GM18505 (cell line): ENCODE results near the gene CTCF.
A peak's percentile ranks its signal among the peaks of the same experiment; 100 is the strongest.

ENCODE experiments used
- ATAC-seq: cut with Tn5 transposase; IDR thresholded peaks from one replicate; pipeline ENCODE4 v1.9.1; 2021; ENCODE audit not compliant: unreplicated experiment
- POLR2A ChIP-seq: IDR thresholded peaks from 4 replicates; pipeline ENCODE4 v1.6.1; 2011; ENCODE audit warnings: borderline replicate concordance; ENCODE audit not compliant: insufficient read depth, insufficient read length; ENCODE audit errors: extremely low read depth

Gene CTCF

DNA sequence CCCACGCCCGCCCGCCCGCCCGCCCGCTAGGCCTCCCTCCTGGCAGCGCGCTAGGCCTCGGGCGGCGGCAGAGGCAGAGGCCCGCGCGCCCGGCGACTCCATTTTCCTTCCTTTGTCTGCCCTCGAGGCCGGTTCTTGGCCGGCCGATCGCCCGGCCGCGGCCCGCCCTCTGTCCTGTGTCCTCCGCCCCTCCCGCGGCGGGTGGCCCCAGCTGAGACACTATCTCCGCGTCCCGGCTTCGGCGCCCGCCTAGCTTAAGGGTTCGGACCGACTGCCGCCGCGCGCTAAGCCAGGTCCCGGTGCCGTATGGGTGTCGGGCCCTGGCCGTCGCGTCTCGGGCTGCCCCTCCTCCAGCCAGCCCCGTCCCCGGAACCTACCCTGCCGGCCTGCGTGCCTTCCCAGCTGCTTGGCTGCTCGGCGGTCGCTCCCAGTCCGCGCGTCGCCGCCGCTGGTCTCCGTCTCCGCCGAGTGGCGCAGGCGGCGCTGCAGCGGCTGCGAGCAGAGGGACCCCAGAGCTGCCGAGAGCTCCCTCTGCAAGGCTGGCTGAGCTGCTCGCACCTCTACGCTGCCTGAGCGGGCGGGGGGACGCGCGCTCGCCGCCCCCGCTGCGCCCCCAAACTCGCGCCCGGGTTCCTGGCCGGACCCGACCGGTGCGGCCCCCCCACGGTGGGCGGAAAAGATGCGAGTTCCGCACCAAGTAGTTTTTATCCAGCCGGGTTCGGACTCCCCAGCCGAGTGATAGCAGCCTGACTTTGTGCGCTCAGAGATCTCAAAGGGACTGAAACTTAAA is 787 bp downstream of the CTCF start:
- ATAC-seq, result peak; percentile 10

GRCh38 chr16:67563708-67564468 is 1.6 kb downstream of the CTCF start:
- ATAC-seq, result no peak
- TF ChIP-seq POLR2A, result no peak

More for the DNA sequence above, 787 bp downstream of the CTCF start:
- peak; percentile 76 for TF ChIP-seq POLR2A

- no peak for TF ChIP-seq POLR2A
- no peak for ATAC-seq
Measured at GRCh38 chr16:67565470-67566100, 3.3 kb downstream of the CTCF start.

DNA sequence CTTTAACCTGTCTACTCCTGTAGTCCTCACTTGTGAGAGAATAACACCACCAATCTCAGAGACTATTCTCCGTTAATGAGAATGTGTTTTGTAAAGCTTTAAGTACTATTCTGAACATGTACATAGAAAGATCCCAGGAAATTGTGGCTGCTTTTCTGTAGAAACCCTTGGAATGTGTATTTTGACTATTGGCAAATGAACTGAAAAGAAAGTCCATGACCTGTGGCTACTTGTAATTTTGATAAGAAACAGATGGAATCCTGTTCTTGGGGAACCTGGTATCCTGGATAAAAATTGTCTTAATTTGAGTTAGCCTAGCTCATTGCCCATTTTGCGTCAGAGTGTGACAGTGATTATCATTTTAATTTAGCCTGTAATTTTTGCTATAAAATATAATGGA is 9.1 kb downstream of the CTCF start:
- no peak for TF ChIP-seq POLR2A
- ATAC-seq, result no peak

DNA sequence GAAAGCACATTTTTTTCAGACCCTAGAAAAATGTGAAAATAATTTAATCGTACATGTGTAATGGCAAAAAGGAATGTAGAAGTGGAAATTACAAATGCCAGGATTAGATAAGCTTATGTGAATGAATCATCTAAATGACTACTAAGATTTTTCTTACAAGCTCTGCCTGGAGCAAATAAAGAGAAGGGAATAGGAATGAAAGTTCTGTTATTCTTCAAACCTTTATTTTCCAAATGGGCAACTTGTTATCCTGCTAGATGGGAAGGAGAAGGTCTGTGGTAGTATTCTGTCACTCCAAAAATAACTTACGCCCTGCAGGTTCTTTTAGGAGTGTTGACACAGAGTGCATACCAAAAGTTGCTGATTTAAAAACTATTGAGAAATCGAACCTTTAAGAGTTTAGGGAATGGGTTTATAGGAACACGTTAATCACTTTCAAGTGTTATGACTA is 9.7 kb downstream of the CTCF start:
- TF ChIP-seq POLR2A, result no peak
- ATAC-seq, result no peak

- no peak for ATAC-seq
- TF ChIP-seq POLR2A, result no peak
Measured at GRCh38 chr16:67579686-67580085, 17.4 kb downstream of the CTCF start.

- ATAC-seq, result no peak
- TF ChIP-seq POLR2A, result no peak
Measured at GRCh38 chr16:67580202-67580601, 17.9 kb downstream of the CTCF start.

- ATAC-seq, result no peak
- no peak for TF ChIP-seq POLR2A
Measured at GRCh38 chr16:67593288-67593687, 31.0 kb downstream of the CTCF start.

DNA sequence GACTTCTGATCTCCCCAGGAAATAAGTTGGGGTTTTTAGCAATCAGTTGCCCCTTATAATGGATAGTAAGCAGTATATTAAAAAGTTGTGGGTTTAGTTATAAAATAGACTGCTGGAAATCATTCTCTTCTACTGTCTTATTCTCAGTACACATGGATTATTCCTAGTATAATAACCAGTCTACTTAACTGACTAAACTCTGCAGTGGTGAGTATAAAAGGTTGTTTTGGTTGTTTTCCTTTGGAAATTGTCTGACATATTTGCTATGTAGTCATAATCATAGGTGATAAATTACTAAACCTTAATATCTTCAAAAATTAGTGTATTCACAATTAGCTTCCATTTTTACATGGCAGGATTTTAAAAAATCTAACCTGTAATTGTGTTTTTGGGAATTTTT is 31.4 kb downstream of the CTCF start:
- ATAC-seq, result no peak
- TF ChIP-seq POLR2A, result no peak

DNA sequence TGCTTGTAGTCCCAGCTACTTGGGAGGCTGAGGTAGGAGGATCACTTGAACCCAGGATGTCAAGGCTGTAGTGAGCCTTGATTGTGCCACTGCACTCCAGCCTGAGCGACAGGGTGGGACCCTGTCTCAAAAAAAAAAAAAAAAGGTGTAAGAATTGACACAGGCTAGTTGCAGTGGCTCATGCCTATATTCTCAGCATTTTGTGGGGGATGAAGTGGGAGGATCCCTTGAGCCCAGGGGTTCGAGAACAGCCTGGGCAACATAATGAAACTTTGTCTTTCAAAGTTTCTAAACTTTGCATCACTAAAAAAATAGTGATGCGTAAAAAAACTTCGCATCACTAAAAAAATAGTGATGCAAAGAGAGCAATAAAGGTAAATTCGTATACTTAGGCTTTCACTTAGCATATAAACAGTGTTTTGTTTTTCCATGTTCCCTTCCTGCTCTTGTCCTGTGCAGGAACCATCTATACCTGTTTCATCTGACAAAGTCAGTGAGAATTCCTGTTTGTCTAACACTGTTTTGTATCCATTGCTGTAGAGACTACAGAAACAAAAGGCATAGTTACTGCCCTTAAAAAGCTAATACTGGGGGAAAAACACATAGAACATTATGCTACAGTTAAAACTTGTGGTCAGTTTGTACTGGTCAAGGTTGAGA is 32.1 kb downstream of the CTCF start:
- no peak for TF ChIP-seq POLR2A
- ATAC-seq, result no peak

DNA sequence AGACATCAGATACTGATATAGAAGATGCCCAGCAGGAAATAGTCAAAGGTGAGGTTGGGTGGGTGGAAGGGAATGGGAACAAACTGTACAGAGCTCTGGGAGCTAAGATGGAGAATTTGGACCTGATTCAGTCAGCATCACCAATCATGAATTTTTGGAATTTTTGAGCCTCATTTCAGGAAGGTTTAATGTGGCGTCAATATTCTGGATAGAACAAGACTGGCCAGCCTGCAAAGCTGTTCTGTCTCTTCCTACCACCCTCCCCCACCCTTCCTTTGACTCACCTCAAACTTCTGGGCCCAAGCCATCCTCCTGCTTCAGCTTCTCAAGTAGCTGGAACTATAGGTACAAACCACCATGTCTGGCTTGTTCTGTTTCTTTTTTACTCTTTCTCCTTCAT is 32.6 kb downstream of the CTCF start:
- no peak for ATAC-seq
- no peak for TF ChIP-seq POLR2A

DNA sequence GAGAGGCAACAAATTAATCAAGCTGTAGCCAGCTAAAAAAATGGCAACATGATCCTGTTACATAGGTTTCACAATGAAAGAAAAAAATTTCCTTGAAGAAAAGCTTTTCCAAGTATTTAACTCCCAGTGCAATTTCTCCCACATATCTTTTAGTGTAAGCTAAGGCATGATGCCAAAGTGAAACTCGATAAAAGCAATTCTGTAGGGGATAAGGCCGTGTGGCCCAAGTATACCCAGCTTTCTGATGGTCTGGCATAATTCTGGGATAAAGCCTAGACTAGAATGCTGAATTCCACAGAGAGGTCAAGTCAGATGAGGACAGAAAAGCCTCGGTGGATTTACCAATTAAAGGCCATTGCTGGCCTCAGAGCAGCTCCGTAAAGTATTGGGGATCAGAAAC is 36.2 kb downstream of the CTCF start:
- ATAC-seq, result no peak
- TF ChIP-seq POLR2A, result no peak

GRCh38 chr16:67605641-67606040 is 43.3 kb downstream of the CTCF start:
- no peak for ATAC-seq
- TF ChIP-seq POLR2A, result no peak
